ENCODE results near the gene AVEN. TPM values are rescaled to one million over a fixed set of nuclear protein-coding genes. Genes with fewer than 3 reads are reported as not detected.

The AVEN gene
- total and polyA plus RNA-seq, 8 donors: 11.3 to 16.9 (median 15.1) TPM

DNA sequence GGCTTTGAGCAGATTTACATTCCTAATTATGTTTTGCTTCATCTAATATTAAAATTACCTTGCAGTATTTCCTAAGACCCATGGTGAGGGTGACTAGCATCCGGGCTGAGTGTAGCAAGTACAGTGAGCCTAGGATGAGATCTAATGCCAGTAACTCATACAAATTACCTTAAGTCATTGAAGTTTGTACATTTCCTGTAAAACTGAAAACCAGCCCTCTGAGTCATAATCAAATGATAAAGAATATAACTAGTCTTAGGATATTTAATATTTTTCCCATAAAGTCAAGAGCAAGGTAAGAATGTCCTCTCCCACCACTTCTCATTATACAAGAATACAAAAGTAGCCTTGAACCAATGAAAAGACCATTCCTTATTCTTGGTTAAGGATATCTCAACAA, 125.5 kb downstream of the AVEN start:
- DNase-seq (no peak), ATAC-seq (no peak)
- Histone ChIP-seq H3K36me3 (no peaks in the 10 kb centered on the region), H3K4me1 (no peaks in the 10 kb centered on the region), H3K27ac (no peak overlapping the region), H3K4me3 (no peak overlapping the region), H3K9me3 (no peaks in the 10 kb centered on the region), H3K27me3 (no peaks in the 10 kb centered on the region)
- TF ChIP-seq, protein P1, sequence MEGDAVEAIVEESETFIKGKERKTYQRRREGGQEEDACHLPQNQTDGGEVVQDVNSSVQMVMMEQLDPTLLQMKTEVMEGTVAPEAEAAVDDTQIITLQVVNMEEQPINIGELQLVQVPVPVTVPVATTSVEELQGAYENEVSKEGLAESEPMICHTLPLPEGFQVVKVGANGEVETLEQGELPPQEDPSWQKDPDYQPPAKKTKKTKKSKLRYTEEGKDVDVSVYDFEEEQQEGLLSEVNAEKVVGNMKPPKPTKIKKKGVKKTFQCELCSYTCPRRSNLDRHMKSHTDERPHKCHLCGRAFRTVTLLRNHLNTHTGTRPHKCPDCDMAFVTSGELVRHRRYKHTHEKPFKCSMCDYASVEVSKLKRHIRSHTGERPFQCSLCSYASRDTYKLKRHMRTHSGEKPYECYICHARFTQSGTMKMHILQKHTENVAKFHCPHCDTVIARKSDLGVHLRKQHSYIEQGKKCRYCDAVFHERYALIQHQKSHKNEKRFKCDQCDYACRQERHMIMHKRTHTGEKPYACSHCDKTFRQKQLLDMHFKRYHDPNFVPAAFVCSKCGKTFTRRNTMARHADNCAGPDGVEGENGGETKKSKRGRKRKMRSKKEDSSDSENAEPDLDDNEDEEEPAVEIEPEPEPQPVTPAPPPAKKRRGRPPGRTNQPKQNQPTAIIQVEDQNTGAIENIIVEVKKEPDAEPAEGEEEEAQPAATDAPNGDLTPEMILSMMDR (IDR thresholded peaks at IDR 0.05): no peak
- intact Hi-C loops (cut with DNase I): no loop called here

DNA sequence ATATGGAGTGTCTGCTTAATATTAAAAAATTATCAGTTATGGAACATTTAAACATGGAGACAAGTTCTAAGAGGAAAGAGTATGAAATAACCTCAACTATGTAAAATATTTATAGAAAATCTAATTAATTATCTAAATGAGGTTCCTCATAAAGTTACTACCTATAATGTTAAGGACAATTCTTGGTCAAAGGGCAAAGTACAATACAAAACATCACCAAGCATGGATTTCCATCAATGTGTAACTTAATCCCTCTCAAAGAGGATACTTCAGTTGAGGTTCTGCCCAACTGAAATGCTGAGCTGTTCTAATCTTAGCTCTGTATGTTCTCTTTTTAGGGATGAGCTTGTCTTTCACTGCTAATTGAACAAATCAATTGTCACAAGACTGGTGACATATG, 126.7 kb downstream of the AVEN start:
- TF ChIP-seq, protein P1 (IDR thresholded peaks at IDR 0.05): no peak

DNA sequence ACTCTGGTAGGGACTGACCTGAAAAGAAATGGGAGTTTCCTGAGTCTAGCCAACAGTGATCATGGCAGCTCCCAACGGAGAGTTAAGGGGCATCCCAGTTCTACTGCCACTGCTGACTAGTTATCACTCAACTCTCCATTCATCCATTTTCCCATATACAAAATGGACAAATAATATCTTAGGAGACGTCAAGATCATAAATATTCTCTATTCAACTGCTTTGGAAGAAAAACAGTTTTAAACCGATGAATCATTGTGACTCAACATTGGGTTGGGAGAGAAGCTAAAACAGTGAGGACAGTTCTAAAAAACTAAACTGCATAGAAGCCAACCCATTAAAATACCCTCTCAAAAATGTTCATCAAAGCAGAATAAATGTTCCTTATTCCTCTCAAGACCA, 128.3 kb downstream of the AVEN start:
- no peak overlapping the region for H3K27ac ChIP-seq
- H3K9me3 ChIP-seq: no peaks in the 10 kb centered on the region
- no peaks in the 10 kb centered on the region for H3K4me1 ChIP-seq
- H3K36me3 ChIP-seq: no peaks in the 10 kb centered on the region
- ATAC-seq: no peak
- H3K4me3 ChIP-seq: no peak overlapping the region
- no peaks in the 10 kb centered on the region for H3K27me3 ChIP-seq
- DNase-seq: no peak
- TF ChIP-seq, protein P1 (IDR thresholded peaks at IDR 0.05): no peak
- intact Hi-C loops (cut with DNase I): no loop called here

More for the DNA sequence above, 126.7 kb downstream of the AVEN start:
- Histone ChIP-seq H3K4me3 (no peak overlapping the region), H3K4me1 (no peaks in the 10 kb centered on the region), H3K36me3 (no peaks in the 10 kb centered on the region), H3K27me3 (no peaks in the 10 kb centered on the region), H3K27ac (no peak overlapping the region), H3K9me3 (no peaks in the 10 kb centered on the region)
- no peak for ATAC-seq
- intact Hi-C loops (cut with DNase I): no loop called here
- DNase-seq: no peak

DNA sequence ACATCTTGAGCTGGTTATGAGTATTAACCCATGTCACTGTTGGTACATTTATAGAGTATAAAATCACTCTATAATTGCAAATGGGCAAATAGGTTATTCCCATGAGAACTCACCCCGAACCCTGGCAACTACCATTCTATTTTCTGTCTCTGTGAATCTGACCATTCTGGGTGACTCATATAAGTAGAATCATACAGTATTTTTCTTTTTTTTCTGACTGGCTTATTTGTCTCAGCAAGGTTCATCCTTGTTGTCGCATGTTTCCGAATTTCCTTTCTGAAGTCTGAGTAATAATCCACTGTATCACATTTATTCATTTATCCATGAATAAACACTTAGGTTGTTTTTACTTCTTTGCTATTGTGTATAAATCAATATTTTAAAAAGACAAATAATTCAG, 130.6 kb downstream of the AVEN start:
- no peak for ATAC-seq
- intact Hi-C loops (cut with DNase I): no loop called here

DNA sequence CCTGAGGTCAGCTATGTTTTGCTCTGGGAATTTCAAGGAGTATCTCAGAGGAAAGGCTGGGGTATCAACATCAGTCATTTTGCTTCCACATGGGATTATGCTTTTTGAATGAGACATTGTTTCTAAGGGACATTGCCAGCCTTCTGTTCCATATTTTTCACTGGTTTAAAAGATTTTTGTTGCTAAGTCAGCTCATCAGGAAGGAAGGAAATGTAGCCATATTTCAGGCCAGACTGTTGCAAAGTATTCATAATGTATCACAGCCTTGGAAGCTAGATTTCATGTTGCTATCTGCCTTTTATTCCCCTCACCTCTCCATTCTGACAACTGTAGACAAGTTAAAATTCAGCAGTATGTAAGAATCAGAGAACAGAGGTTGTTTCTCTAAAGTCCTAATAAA, 131.7 kb downstream of the AVEN start:
- Histone ChIP-seq H3K9me3 (no peaks in the 10 kb centered on the region), H3K4me3 (no peak overlapping the region), H3K36me3 (no peaks in the 10 kb centered on the region), H3K27ac (no peak overlapping the region), H3K27me3 (no peaks in the 10 kb centered on the region), H3K4me1 (no peaks in the 10 kb centered on the region)
- ATAC-seq (no peak), DNase-seq (no peak)
- intact Hi-C loops (cut with DNase I): no loop called here
- TF ChIP-seq, protein P1 (IDR thresholded peaks at IDR 0.05): no peak

More for the DNA sequence above, 130.6 kb downstream of the AVEN start:
- DNase-seq: no peak
- Histone ChIP-seq H3K4me3 (no peak overlapping the region), H3K27ac (no peak overlapping the region), H3K27me3 (no peaks in the 10 kb centered on the region), H3K4me1 (no peaks in the 10 kb centered on the region), H3K9me3 (no peaks in the 10 kb centered on the region), H3K36me3 (no peaks in the 10 kb centered on the region)
- TF ChIP-seq, protein P1 (IDR thresholded peaks at IDR 0.05): no peak

Data from left lung (tissue), 10 donors.